Measurements from ENCODE around the gene FAM170B. TPM values are rescaled to one million over a fixed set of nuclear protein-coding genes. Genes with fewer than 3 reads are reported as not detected.

FAM170B gene
- total and polyA plus RNA-seq, 9 of the 15 experiments (the other 6 are each of a cell fraction or from before 2014, with no cell fraction given): 0.11 to 0.21 TPM; not detected in 7

- FAIRE-seq: no peak
- no peak overlapping the region for H2AFZ ChIP-seq (ENCODE audit: low read depth, low read length)
- no peak overlapping the region for H3K9ac ChIP-seq (ENCODE audit: insufficient read depth in 1 of 2, low read depth in 2 of 2, low read length in 2 of 2)
- ChIA-PET CTCF (ENCODE audit: low intra/inter-chr PET ratio) (no interaction called here), POLR2A (interaction anchor here (0.6 to 2.4 kb wide), 5 partner anchors 10 to 27 kb away, joined by 3 to 12 read pairs (median 7); no protein-coding TSS in a partner anchor)
- DNase-seq (ENCODE audit: extremely low read depth in 1 of 4, low spot score in 3 of 4): no peak
- ATAC-seq: no peak
- H3K36me3 ChIP-seq (ENCODE audit: control insufficient read depth, insufficient read depth, low read length): no peaks in the 10 kb centered on the region
- no peaks in the 10 kb centered on the region for H3K27me3 ChIP-seq (ENCODE audit: control insufficient read depth in 2 of 2, insufficient read depth in 2 of 2, low read length in 2 of 2)
- intact Hi-C loops (cut with micrococcal nuclease) (no loop called here), in situ Hi-C loops (cut with MboI) (no loop called here)
- peaks cover 0 to 3% of the 10 kb centered on the region in 2 experiments; a peak in 2 of 5 replicates for H3K4me1 ChIP-seq (replicated peaks in 1 of 2; ENCODE audit: control insufficient read depth in 2 of 2, insufficient read depth in 2 of 2, low read length in 2 of 2)
- H4K20me1 ChIP-seq (replicated peaks; ENCODE audit: control insufficient read depth, insufficient read depth, low read length): no peaks in the 10 kb centered on the region
- no peak overlapping the region for H3K27ac ChIP-seq (ENCODE audit: extremely low read depth, low read depth, low read length)
- H3K9me3 ChIP-seq (replicated peaks; ENCODE audit: control insufficient read depth, insufficient read depth, low read depth, low read length): peaks cover 5% of the 10 kb centered on the region; the same call in 1 of the 2 replicates
- no TSS peak for BruUV-seq (replicated peaks)
- no peak overlapping the region for H3K4me2 ChIP-seq (ENCODE audit: insufficient read depth, low read length)
- 45% methylated on average over 6 of the region's 7 CpGs for WGBS (ENCODE audit: insufficient coverage, low coverage, missing lambda C conversion rate)
- no peak overlapping the region for H3K4me3 ChIP-seq
- no peaks in the 10 kb centered on the region for H3K9me1 ChIP-seq (ENCODE audit: control insufficient read depth, insufficient read depth, low read length)
- H3K79me2 ChIP-seq (ENCODE audit: control insufficient read depth, insufficient read depth, low read length): no peaks in the 10 kb centered on the region
- TF ChIP-seq PTRF (tag; IDR thresholded peaks at IDR 0.05) (no peak), ZNF830 (CRISPR knock-in tag; IDR thresholded peaks at IDR 0.05) (no peak), ZKSCAN8 (CRISPR knock-in tag; IDR thresholded peaks at IDR 0.05) (no peak), NFE2L1 (tag; IDR thresholded peaks at IDR 0.05; ENCODE audit: borderline replicate concordance, low read depth) (no peak), SETDB1 (IDR thresholded peaks at IDR 0.05; ENCODE audit: low read length) (no peak), ZNF184 (CRISPR knock-in tag; IDR thresholded peaks at IDR 0.05) (no peak), E2F4 (CRISPR knock-in tag; IDR thresholded peaks at IDR 0.05; ENCODE audit: low read depth) (no peak), SOX6 (IDR thresholded peaks at IDR 0.05) (no peak), CBX8 (IDR thresholded peaks at IDR 0.05; ENCODE audit: borderline replicate concordance, extremely low read depth, low read depth, low read length, poor library complexity, severe bottlenecking) (no peak), ZNF253 (CRISPR knock-in tag; conservative IDR thresholded peaks at IDR 0.05) (no peak), BMI1 (IDR thresholded peaks at IDR 0.05; ENCODE audit: low read length) (no peak), EZH2 (IDR thresholded peaks at IDR 0.05; ENCODE audit: borderline replicate concordance, low read depth, low read length) (no peak), RBM39 (optimal IDR thresholded peaks at IDR 0.05; ENCODE audit: low read depth, low read length) (no peak)
- TF ChIP-seq, protein P1, sequence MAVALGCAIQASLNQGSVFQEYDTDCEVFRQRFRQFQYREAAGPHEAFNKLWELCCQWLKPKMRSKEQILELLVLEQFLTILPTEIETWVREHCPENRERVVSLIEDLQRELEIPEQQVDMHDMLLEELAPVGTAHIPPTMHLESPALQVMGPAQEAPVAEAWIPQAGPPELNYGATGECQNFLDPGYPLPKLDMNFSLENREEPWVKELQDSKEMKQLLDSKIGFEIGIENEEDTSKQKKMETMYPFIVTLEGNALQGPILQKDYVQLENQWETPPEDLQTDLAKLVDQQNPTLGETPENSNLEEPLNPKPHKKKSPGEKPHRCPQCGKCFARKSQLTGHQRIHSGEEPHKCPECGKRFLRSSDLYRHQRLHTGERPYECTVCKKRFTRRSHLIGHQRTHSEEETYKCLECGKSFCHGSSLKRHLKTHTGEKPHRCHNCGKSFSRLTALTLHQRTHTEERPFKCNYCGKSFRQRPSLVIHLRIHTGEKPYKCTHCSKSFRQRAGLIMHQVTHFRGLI (CRISPR knock-in tag; IDR thresholded peaks at IDR 0.05): no peak
- TF ChIP-seq, protein P2, sequence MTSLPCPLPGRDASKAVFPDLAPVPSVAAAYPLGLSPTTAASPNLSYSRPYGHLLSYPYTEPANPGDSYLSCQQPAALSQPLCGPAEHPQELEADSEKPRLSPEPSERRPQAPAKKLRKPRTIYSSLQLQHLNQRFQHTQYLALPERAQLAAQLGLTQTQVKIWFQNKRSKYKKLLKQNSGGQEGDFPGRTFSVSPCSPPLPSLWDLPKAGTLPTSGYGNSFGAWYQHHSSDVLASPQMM (CRISPR knock-in tag; IDR thresholded peaks at IDR 0.05): no peak
- TF ChIP-seq, protein P3, sequence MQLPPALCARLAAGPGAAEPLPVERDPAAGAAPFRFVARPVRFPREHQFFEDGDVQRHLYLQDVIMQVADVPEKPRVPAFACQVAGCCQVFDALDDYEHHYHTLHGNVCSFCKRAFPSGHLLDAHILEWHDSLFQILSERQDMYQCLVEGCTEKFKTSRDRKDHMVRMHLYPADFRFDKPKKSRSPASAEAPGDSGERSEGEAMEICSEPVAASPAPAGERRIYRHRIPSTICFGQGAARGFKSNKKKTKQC (CRISPR knock-in tag; IDR thresholded peaks at IDR 0.05): no peak
- TF ChIP-seq, protein P4, sequence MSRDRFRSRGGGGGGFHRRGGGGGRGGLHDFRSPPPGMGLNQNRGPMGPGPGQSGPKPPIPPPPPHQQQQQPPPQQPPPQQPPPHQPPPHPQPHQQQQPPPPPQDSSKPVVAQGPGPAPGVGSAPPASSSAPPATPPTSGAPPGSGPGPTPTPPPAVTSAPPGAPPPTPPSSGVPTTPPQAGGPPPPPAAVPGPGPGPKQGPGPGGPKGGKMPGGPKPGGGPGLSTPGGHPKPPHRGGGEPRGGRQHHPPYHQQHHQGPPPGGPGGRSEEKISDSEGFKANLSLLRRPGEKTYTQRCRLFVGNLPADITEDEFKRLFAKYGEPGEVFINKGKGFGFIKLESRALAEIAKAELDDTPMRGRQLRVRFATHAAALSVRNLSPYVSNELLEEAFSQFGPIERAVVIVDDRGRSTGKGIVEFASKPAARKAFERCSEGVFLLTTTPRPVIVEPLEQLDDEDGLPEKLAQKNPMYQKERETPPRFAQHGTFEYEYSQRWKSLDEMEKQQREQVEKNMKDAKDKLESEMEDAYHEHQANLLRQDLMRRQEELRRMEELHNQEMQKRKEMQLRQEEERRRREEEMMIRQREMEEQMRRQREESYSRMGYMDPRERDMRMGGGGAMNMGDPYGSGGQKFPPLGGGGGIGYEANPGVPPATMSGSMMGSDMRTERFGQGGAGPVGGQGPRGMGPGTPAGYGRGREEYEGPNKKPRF (IDR thresholded peaks at IDR 0.05; ENCODE audit: low read depth, low read length): no peak
These were observed 4.6 kb upstream of the FAM170B start for GRCh38 chr10:49138361-49138891.

All from K562 (cell line).